DMS 273 (cell line): Measurements from ENCODE around the gene PRSS50.

Source experiments
- DNase-seq: peaks from one replicate; lab custom pipeline; 2025; ENCODE audit not compliant: unreplicated experiment; lab: John Stamatoyannopoulos, UW

PRSS50 gene

DNA sequence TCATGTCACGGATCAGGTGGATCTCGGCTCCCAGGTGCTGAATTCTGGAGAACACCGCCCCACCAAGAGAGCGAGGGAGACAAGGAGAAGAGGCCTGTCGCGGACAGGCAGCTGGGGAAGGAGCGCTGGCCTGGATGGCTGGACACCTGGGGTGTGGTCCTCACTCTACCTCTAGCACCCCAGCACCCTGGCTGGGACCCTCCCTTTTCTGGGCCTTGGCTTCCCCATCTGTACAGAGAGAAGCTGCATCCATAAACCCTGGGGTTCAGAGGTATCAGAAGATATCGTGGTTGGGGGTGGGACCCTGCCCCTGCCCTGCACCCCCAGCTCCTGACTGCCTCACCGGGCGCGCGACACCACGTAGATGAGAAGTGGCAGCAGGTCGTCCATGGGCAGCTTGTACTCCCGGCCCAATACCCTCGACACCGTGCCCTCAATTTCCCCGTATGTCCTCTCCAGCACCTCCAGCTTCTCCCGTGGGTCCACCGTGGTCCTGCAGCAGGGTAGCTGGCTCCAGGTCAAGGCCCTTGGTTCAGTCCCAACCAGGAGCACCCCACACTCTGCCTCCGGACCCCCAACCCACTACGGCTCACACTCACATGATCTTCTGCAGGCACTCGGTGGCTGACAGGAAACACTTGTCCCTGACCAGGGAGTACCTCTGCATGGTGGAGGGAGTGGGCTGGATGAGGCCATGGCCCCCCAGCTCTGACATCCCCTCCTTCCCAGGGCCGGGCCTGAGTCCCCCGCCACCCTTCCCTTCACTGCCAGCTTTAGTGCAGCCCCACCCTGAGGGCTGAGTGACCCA, 45.9 kb downstream of the PRSS50 start:
- no peak for DNase-seq

DNA sequence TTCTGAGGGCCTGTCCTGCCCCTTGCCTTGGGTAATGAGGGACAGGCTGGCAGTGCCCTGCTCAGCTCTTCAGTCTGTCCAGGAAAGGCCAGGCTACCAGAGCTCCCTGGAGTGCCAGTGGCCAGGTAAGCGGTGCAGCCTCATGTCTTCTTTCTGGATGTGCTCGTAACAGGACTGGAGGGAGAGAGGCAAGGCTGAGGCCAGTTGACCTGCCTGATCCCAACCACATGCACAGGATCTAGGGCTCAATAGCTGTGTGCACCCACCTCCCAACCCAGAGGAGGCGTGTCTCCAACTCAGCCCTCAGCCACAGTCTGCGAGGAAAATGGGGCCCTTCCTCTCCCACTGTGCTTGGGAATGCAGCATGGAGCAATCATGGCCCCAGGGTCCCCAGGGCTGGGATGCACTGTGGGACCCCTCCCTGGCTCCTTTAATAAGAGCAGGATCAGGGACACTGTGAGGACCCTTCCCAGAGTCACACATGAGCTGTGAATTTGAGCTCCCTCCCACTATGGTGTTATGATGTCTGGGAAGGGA, 46.7 kb downstream of the PRSS50 start:
- DNase-seq = no peak

DNA sequence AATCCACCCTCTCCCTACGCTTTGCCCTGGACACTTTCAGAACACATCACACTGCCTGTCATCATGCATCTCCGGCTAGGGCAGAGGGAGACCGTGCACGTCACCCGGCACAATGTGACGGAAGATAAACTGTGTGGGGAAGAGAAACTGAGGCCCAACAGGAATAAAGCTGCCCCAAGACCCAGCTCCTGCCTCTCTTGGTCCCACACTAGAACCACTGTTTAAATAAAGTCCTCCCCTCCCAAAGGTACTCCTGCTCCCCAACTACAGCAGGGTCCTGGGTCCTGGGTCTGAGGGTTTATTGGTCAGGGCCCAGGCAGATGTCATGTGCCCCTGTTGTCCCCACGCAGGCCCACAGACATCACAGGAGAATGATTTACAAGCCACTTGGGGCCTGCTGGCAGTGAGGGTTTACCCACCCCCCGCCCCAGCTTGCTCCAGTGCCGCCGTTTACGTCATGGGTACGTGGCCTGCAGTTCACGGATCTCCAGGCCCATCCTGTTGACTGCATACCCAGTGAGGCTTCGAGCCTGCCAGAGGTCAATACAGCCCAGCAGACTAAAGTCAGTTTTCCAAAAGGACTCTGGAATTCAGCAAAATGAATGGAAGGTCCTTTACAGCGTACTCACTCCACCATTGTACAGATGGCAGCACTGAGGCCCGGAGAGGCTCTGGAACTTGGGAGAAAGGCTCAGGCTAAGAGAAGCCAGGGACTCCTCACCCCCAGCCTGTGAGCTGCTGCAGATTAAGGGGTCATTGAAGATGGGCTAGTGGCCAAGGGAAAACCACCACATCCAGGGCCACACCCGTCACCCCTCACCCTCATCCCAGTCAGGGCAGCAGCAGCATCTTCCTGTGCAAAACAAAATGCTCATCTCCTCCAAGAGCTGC, 47.4 kb downstream of the PRSS50 start:
- DNase-seq = no peak

DNA sequence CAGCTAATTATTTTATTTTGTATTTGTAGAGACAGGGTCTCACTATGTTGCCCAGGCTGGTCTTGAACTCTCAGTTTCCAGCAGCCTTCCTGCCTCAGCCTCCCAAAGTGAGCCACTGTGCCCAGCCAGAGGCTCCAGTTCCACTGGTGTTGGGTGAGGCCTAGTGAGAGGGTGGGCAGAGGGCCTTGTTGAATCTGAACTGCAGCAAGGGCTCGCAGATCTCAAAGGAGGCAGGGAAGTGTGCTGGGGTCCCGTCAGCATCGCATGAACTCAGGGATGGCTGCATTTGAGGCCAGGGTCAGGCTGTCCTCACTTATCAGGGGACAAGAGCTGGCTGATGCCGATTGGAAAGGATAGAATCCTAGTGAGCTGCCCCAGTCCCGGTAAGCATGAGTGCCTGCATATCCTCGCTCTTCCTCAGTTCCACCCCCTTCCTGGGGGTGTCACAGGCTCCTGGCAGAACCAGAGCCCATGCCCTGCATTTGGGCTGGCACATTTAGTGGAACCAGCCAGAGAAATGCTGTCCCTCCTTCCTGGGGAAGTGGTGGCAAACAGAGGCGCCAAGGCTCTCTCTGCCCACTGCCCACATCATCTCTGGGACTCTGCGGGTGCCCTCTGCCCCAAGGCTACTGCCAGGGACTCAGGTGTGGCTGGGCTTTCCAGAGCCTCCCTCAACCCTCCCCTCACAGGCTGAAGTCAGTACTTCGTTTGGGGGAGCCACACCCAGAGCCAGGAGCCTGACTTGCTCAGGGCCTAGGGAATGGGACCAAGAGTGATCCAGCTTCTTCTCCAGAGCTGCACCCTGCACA, 48.3 kb downstream of the PRSS50 start:
- no peak for DNase-seq

DNA sequence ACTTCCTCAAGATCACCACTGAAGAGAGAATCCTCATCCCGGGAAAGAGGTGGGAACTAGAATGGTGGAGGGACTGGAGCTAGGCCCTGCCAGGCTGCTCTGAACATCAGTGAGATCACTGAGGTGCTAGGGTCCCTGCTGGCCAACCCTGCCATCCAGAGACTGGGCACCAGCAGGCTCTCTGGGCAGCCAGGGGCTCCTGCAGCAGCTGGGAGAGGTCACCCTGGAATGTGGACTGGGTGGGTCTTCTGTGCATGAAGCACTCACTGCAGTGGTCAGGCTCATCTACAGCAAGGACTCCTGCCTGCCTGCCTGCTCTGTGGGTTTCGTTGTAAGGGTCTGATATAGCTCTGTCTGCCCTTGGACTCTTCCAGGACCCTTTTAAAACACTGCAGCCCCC, 49.1 kb downstream of the PRSS50 start:
- no peak for DNase-seq

DNA sequence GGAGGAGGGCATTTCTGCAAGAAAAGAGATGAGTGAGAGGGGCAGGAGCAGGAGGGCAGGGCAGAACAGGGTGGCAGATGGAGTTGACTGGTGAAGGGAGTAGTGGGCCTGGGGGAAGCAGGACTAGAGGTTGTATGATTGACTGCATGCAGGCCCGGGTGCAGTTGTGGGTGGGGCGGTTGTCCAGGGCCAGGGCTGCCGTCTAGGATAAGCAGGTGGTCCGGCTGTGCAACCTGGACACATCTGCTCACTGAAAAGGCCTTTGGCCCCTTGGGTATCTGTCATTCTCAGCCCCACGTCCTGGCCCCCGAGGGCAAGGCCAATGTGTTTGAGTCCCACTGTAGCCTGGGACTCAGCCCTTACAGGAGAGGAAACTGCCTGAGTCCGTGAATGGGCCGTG, 49.6 kb downstream of the PRSS50 start:
- no peak for DNase-seq

DNA sequence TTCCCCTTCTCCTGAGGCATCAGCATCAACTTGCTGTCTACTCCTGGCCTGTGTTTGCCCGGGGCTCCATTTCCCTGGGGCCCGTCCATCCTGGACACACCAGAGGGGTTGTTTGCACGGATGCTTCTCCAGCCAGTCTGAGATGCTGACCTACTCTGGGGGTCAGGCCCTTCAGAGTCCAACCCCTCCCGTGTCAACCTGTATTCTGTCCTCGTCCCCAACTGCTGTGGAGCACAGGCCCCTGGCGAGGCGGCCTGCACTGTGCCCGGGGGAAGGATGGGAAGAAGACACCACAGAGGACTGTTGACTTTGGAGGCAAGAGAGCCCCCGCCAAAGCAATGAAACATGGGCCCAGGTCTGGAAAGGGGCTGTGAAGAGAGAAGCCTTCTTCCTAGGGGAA, 50.0 kb downstream of the PRSS50 start:
- no peak for DNase-seq

DNA sequence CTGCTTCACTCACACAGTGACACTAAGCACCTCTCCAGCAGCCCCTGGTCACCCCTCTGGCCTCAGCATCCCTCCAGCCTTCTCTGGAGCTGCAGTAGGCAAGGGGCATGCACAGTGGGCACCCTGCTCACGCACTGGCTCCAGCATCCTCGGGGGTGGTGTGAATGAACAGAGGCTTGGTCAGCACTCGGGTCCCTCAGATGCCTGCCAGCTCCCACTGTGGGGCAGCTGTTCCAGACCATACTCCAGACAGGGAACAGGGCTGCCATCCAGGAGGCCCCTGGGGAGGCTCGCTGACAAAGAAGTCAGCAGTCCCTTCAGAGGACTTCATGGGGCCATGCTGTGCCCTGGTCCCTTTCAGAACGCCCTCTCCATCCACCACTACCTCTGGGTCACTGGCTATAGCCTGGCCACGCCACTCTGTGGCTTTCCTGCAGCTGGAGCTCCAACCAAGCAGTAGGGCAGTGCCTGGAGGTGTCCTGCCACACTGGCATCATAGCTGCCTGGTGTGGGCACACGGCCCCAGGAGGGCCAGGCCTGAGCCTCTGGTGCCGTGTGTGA, 50.5 kb downstream of the PRSS50 start:
- DNase-seq = no peak

DNA sequence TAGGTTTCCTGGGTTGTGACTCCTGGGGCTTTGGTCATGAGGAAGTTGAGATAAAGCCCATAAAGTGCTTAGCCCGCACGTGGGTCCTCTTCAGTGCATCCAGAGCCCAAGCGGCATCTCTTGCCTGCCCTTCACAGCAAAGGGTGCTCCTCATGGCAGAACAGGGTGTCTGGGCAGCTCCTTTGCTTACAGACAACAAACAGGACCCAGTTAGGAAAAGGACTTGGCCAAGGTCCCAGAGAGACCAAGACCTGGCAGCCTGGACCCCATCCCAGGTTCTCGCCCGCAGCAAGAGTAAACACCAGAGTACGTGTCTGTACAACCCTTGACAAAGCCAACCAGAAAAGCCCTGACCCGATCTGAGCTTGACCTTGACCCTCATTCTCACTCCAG, 51.2 kb downstream of the PRSS50 start:
- no peak for DNase-seq

DNA sequence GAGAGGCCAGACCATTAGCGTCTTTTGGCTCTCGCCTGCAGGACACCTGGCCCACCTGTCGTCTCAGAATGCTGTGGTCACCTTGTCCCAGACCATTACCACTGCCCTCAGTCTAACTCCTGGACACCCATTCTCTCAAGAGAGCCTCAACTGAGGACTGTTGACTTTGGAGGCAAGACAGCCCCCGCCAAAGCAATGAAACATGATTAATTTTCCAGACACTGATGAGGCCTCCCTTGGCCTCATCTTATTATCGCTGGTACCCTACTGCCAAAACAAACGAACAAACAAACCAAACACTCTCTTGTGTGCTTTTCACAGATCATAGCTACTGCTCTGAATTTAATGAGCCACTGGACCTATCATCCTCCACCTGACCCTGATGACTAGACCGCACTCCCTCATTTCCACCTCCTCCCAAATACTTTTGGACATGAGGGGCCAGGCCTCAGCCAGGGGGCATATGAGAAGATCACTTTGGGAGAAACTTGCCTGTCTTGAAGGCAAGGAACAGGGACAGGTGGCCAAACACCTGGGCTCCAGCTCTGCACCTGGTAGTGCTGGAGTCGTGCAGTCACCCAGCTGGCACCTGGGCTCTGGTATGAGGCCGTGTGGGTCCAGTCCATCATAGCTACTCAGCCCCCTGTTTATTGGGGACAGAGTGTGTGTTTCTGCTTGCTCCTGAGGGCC, 51.8 kb downstream of the PRSS50 start:
- DNase-seq = no peak

DNA sequence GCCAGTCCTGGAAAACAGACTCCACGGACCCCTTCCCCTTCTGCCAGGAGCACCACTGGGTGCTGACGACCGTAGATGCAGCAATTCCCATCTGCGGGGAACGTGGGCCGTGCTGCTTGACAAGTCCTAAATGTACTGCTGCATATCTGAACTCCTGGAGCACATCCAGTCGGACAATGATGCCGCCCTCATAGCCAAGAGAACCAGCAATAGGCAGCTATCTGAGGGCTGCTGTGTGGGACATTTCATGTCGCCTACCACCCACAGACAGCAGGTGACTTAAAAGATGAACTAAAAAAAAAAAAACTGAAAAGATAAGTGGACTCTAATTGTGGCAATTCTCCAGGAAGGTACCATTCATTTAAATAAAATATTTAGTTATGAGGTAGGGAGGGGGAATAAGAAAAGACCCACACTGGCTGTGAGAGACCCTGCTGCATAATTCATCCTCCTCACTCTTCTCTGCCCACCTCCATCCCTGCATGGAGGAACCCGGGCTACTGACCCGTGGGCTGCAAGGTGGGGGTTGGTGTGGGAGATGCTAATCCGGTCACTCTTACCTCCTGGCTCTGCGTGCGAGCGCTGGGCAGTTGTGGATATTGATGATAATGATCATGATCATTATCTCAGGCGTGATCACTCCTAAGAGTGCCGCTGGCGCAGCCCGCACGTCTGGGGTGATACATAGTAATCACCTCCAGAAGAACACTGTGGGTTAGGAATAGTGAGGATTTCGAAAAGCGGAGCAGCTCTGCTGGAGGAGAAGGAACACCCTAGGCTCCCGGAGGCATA, 52.5 kb downstream of the PRSS50 start:
- no peak for DNase-seq

DNA sequence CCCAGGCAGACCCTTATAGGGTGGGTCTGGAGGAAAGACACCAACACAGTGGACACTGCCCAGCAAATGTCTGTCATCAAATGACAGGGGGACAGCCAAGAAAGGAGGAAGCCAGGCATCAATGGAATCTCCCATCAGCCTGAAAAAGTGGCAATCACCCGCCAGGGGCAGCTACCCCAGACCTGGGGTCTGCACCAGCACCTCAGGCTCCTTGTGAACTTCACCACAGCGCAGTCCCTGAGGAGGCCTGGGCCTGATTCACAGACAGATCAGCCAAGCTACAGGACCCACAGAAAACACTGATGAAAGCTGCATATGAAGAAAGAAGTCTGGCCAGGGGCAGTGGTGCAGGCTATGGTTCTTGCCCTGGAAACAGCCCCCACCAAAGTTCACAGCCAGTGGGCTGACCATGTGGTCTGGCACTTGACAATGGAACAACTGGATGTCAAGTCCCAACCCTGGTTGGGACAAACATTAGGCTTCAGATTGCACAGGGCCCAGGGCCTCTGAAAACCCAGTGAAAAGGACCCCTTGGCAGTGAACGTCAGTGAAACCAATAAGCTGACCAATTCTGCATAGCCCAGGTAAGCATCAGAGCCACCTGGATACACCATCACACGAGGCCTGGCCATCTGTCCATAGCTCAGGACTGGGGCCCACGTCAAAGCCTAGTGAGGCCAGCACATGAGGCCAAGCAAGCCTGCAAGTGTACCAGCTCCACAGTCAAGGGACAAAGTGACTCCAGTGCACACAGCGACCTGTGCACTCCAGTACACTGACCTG, 53.3 kb downstream of the PRSS50 start:
- no peak for DNase-seq

DNA sequence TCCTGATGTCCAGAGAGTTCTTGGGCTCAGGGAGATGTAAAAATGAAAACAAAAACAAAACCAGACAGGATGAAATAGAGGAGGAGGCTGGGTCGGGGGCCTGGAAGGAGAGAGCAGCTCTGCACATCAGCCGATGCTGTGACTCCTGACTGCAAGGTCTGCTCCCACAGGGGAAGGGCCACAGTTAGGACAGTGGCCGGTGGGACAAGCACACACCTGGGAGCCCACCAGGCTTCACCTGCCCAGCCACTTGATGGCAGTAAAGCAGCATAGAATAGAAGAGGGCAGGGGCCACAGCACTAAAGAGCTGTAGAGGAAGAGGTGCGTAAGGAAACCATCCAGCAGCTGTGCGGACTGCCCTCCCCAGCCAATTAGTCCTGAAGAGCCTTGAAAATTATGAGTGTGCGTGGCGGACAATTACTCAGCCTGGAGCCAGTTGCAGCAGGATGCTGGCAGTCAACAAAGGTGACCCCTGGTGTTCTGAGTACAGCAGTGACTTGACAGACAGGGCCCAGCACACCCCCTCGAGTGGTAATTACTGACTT, 54.0 kb downstream of the PRSS50 start:
- DNase-seq = peak; percentile 40

DNA sequence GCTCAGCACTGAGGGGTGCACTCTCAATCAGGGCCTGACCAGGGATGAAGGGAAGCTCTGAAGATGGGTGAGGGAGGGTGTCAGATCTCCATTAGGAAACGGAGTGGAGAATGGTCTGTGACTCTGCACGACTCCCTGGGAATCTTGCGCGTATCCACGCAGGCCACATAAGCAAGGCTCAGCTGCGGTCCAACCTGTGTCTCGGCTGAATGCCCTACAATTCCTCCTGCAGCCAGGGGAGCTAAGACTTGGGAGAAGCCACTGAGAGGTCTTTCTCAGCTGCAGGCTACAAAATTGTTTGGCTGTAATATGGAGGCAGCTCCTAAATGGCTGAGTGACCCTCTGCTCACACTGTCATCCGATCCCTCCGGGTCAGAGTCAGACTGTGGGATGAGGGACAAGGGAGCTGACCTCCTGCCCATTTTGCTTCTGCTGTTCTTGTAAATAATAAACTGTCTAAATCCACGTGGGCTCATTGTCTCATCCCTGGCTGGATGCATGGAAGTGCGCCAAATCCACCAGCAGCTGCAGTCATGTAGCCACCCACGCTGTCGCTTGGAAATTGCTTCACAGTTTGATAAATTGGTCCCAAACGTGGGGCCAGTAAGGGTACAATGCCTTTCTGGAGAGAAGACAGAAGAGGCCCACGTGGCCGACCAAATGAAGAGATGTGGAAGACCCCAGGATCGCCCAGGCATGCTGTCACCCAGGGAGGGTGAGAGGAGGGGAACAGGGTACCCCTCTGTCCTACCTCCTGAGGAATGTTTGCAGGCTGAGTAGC, 54.7 kb downstream of the PRSS50 start:
- peak; percentile 15 for DNase-seq
